GM19023 (cell line): ENCODE data around the gene PIK3C2A.
A peak's percentile ranks its signal among the peaks of the same experiment; 100 is the strongest.

Experiments used
- ATAC-seq: cut with Tn5 transposase; IDR thresholded peaks from one replicate; pipeline ENCODE4 v1.9.1; 2021; ENCODE audit warnings: mild to moderate bottlenecking, moderate library complexity; ENCODE audit not compliant: unreplicated experiment

PIK3C2A gene

GRCh38 chr11:17214338-17214737 lies 6.6 kb upstream of the PIK3C2A start:
- ATAC-seq, result no peak

DNA sequence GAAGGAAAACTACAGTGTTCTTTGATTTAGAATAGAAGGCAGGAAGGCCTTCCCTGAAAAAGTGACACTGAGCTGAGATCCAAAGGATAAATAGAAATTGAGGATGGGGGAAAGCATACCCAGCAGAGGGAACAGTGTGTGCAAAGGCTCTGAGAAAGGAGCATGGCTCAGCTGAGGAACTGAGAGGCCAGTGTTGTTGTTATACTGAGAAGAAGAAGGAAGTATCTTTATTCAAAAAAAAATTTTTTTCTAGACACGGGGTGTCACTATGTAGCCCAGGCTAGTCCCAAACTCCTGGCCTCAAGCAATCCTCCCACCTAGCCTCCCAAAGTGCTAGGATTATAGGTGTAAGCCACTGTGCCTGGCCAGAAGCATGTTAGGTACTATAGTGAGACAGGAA lies 3.5 kb upstream of the PIK3C2A start:
- ATAC-seq, result no peak

DNA sequence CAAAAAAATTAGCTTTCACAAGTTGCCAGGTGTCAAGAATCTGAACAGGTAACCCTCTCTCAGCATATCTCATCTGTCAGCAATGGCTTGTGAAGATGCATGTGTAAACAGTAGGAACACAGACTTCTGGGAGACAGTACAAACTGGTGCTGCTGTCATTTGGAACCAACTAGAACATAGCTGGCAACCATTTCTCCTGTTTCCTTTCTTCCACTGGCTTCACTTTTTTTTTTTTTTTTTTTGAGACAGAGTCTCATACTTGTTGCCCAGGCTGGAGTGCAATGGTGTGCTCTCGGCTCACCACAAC lies 2.1 kb upstream of the PIK3C2A start:
- ATAC-seq, result no peak

DNA sequence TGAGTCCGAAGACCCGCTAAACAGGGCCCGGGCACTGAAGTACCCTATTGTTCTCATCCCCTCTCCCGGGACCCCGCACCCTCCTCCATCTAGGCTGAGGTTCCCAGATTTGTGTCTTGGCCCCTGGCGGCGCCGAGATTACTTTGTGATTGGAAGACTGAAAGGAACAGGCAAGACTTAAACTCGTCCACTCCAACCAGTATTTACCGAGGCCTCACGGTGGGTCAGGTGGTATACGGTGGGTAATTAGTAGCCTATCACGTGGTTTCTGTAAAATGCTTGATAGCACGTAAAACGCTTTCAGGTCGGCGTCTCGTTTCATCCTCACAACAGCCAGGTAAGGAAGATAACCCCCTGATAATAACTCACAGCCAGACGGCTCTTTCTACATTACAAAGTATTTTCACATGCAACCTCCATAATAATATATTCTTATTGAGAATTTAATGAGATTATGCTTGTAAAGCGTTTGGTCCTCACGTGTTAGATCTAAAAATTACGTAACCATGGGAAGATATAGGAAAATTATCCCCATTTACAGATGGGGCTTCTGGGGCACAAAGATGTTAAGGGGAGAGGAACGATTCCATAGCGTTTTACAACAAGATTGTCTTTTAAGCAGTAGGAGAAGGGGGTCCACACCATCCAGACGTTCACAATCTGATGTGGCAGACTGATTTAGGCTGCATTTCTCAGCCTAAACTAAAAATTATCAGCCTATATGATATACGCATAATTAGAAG lies 642 bp upstream of the PIK3C2A start:
- peak; percentile 57 for ATAC-seq

DNA sequence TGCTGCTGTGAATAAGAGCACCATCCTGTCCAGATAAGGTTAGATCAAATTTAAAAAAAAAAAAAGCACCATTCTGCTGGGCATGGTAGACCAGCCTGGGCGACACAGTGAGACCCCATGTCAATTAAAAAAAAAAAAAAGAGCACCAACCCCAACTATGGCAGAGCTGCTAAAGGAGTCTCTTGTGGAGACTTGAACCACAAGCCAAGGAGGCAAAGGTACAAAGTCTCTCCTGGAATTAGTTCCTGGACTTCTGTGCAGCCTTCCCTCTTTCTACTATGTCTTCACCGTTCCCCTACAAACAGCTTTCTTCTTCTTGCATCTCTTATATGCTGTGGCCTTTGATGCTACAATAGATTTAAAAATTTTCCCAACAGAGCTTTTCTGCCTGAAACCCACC lies 1.3 kb downstream of the PIK3C2A start:
- no peak for ATAC-seq

GRCh38 chr11:17197431-17197898 lies 10.3 kb downstream of the PIK3C2A start:
- ATAC-seq, result no peak

- no peak for ATAC-seq
These were observed 19.1 kb downstream of the PIK3C2A start for GRCh38 chr11:17188675-17189074.

GRCh38 chr11:17186932-17187692 lies 20.7 kb downstream of the PIK3C2A start:
- no peak for ATAC-seq

- no peak for ATAC-seq
These were observed 21.8 kb downstream of the PIK3C2A start for GRCh38 chr11:17185938-17186337.

DNA sequence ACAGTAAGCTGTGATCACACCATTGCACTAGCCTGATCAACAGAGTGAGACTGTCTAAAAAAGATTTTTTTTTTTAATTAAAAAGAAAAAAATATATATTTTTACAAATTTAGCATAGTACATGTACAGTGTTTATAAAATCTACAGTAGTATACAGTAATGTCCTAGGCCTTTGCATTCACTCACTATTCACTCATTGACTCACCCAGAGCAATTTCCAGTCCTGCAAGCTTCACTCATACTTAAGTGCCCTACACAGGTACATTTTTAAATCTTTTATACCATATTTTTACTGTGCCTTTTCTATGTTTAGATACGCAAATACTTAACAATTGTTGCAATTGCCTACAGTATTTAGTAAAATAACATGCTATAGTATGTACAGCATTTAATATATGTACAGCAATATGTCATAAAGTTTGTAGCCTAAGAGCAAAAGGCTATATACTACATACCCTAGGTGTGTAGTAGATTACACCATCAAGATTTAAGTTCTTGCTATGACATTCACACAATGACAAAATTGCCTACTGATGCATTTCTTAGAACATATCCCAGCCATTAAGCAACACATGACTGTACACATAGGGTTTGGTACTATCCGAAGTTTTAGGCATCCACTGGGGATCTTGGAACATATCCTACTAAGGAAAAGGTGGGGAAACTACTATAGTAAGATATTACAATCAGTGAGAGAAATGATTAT lies 22.8 kb downstream of the PIK3C2A start:
- no peak for ATAC-seq

DNA sequence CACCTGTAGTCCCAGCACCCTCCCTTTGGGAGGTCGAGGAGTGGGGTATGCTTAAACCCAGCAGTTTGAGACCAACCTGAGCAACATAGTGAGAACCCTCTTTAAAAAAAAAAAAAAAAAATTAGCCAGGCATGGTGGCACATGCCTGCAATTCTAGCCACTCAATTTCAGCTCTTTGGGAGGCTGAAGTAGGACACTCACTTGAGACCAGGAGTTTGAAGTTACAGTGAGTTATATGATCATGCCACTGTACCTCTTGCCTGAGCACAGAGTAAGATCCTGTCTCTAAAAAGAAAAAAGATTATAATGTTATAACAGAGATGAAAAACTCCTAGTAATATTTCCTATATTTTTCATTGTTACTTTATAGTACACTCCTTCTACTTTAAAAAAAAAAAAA lies 23.9 kb downstream of the PIK3C2A start:
- ATAC-seq, result no peak

DNA sequence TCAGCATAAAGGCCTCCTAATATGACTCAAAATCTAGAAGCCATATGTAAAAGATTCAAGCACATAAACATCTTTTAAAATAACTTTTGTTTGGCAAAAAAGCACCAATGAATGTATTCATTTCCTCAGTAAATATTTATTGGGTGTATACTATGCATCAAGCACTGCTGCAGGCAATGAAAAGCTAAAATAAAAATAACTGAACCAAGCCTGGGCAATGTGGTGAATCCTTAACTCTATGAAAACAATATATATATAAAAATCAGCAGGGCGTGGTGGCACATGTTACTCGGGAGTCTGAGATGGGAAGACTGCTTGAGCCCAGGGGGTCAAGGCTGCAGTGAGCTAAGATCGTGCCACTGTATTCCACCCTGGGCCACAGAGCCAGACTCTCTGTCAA lies 27.8 kb downstream of the PIK3C2A start:
- no peak for ATAC-seq

DNA sequence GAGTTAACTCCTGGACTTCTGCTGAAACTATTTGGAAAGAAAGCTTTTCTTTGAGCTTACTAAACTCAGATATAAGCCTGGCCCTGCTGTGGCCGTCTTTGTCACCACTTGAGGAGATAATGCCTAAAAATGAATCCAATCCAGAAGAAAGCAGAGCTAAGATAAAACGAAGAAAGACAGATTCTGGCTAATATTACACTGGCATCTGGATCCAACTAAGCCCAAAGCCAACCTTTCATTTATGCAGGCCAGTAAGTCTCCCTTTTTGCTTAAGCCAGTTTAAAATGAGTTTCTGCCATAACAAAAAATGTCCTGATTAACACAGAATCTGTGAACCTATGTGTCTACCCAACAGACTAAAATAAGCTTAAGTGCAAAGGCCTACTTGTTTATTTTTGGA lies 34.5 kb downstream of the PIK3C2A start:
- ATAC-seq, result no peak

GRCh38 chr11:17171916-17172315 lies 35.9 kb downstream of the PIK3C2A start:
- ATAC-seq, result no peak

DNA sequence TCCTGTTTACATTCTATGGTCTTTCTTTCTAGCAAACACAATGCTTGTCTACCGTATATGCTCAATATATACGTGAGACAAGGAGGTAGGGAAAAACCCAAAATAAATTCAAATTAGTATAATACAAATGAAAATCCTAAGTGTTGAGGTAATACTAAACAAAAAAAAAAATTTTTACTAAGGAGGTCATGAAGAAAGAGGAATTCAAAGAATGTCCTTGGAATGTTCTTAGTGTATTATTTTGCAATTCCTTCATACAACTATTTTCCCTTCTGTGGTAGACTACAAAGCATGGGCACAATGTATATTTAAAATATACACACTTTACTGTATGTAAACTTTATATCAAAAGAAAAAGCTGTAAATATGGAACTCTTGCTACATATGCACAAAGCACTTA lies 36.4 kb downstream of the PIK3C2A start:
- no peak for ATAC-seq

- ATAC-seq, result no peak
These were observed 37.9 kb downstream of the PIK3C2A start for GRCh38 chr11:17169876-17170275.

GRCh38 chr11:17165247-17165890 lies 42.4 kb downstream of the PIK3C2A start:
- ATAC-seq, result no peak

GRCh38 chr11:17164361-17165246 lies 43.2 kb downstream of the PIK3C2A start:
- ATAC-seq, result no peak

GRCh38 chr11:17163736-17164135 lies 44.0 kb downstream of the PIK3C2A start:
- ATAC-seq, result no peak

GRCh38 chr11:17163291-17163690 lies 44.5 kb downstream of the PIK3C2A start:
- ATAC-seq, result no peak
